Ishikawa (cell line): ENCODE results near the gene UBTD2.

Source experiments
- CEBPB ChIP-seq: IDR thresholded peaks from 2 replicates; pipeline ENCODE4 v1.6.1; 2012
- CREB1 ChIP-seq: IDR thresholded peaks from 2 replicates; pipeline ENCODE4 v1.6.1; 2012; ENCODE audit warnings: low read depth
- EGR1 ChIP-seq: IDR thresholded peaks from 2 replicates; pipeline ENCODE4 v1.6.1; 2012
- EP300 ChIP-seq: IDR thresholded peaks from 2 replicates; pipeline ENCODE4 v1.6.1; 2012; ENCODE audit warnings: borderline replicate concordance
- FOXM1 ChIP-seq: IDR thresholded peaks from 2 replicates; pipeline ENCODE4 v1.6.1; 2012; ENCODE audit warnings: low read depth, borderline replicate concordance
- MAX ChIP-seq: IDR thresholded peaks from 2 replicates; pipeline ENCODE4 v1.6.1; 2012
- RAD21 ChIP-seq: IDR thresholded peaks from 2 replicates; pipeline ENCODE4 v1.6.1; 2012; ENCODE audit warnings: low read depth
- REST ChIP-seq: IDR thresholded peaks from 2 replicates; pipeline ENCODE4 v1.6.1; 2012; ENCODE audit warnings: low read depth, mild to moderate bottlenecking
- TAF1 ChIP-seq: IDR thresholded peaks from 2 replicates; pipeline ENCODE4 v1.6.1; 2012; ENCODE audit warnings: low read depth, mild to moderate bottlenecking
- TCF12 ChIP-seq: IDR thresholded peaks from 2 replicates; pipeline ENCODE4 v1.6.1; 2012; ENCODE audit warnings: low read depth
- TEAD4 ChIP-seq: IDR thresholded peaks from 2 replicates; pipeline ENCODE4 v1.6.1; 2012
- YY1 ChIP-seq: IDR thresholded peaks from 2 replicates; pipeline ENCODE4 v1.6.1; 2012; ENCODE audit warnings: low read depth
- ZBTB7A ChIP-seq: IDR thresholded peaks from 2 replicates; pipeline ENCODE4 v1.6.1; 2012; ENCODE audit warnings: low read depth

UBTD2 gene

GRCh38 chr5:172193872-172194271 is 89.7 kb downstream of the UBTD2 start, which contains the start of gene EFCAB9:
EFCAB9 (plus strand) TSS chr5:172194172; CDS start chr5:172194173, 1 bp downstream.
- TF ChIP-seq ZBTB7A (no peak), EGR1 (no peak), FOXM1 (no peak), TAF1 (no peak), RAD21 (no peak)

GRCh38 chr5:172189693-172190296 is 93.8 kb downstream of the UBTD2 start:
- TF ChIP-seq EGR1 (no peak), TEAD4 (no peak), CEBPB (no peak), TAF1 (no peak), TCF12 (no peak)

GRCh38 chr5:172188893-172189692 is 94.5 kb downstream of the UBTD2 start:
- TF ChIP-seq FOXM1 (no peak), EP300 (no peak), TAF1 (no peak), EGR1 (no peak)

- TF ChIP-seq REST, result no peak
- peak; percentile 60 for TF ChIP-seq ZBTB7A
- TF ChIP-seq YY1, result no peak
- peak; percentile 85 for TF ChIP-seq RAD21
- 0 out of 2 replicates have a peak, but pooled peaks have one; percentile 41 for TF ChIP-seq TCF12
- TF ChIP-seq EGR1, result peak; percentile 63
- TF ChIP-seq CREB1, result no peak
- TF ChIP-seq MAX, result peak; percentile 58; the same call in 1 of the 2 replicates
- 0 out of 2 replicates have a peak, but pooled peaks have one; percentile 14 for TF ChIP-seq TEAD4
- TF ChIP-seq TAF1, result peak; percentile 24; the same call in 1 of the 2 replicates
Measured at GRCh38 chr5:172188033-172188892, 95.3 kb downstream of the UBTD2 start, which contains the start of gene STK10. STK10 (minus strand) TSS chr5:172188224; CDS start chr5:172188042, 182 bp downstream.

GRCh38 chr5:172187118-172188032 is 96.2 kb downstream of the UBTD2 start:
- TF ChIP-seq REST (no peak), ZBTB7A (no peak; the same call in 1 of the 2 replicates), TAF1 (peak; percentile 32; the same call in 1 of the 2 replicates), YY1 (no peak), MAX (peak; percentile 43; the same call in 1 of the 2 replicates), CREB1 (no peak), TCF12 (no peak)
